Smooth muscle cell (in vitro differentiated cells): ENCODE data around the gene RORC. TPM values are rescaled to one million over a fixed set of nuclear protein-coding genes. Genes with fewer than 3 reads are reported as not detected.
A peak's percentile ranks its signal among the peaks of the same experiment; 100 is the strongest.
"Not testable (repeated sequence)": the region's sequence is repeated elsewhere in the genome, so short reads cannot be mapped to it uniquely, and the experiment has no call there.

Experiments
- DNase-seq: peaks from one replicate; lab custom pipeline; 2025; ENCODE audit not compliant: unreplicated experiment; lab: John Stamatoyannopoulos, UW
- H2AFZ ChIP-seq: fragments of 200-600 bp; sonication (generic); 2 replicates; pipeline ENCODE4 v1.6.0; 2016; ENCODE audit warnings: antibody characterized with exemption, low read depth, mild to moderate bottlenecking
- H3F3A ChIP-seq: fragments of 200-600 bp; sonication (generic); 2 replicates; pipeline ENCODE4 v1.6.0; 2017; ENCODE audit warnings: antibody characterized with exemption, low read depth
- H3K27ac ChIP-seq: fragments of 200-600 bp; sonication (generic); 2 replicates; pipeline ENCODE4 v1.5.1; 2016; ENCODE audit warnings: low read depth, mild to moderate bottlenecking
- H3K27me3 ChIP-seq: fragments of 200-600 bp; sonication (generic); 2 replicates; pipeline ENCODE4 v1.6.1; 2016; ENCODE audit warnings: low read depth, mild to moderate bottlenecking
- H3K36me3 ChIP-seq: fragments of 200-600 bp; sonication (generic); 2 replicates; pipeline ENCODE4 v1.5.1; 2016; ENCODE audit warnings: low read depth
- H3K4me1 ChIP-seq: fragments of 200-600 bp; sonication (generic); 2 replicates; pipeline ENCODE4 v1.5.1; 2016; ENCODE audit warnings: low read depth
- H3K4me2 ChIP-seq: fragments of 200-600 bp; sonication (generic); 2 replicates; pipeline ENCODE4 v1.6.0; 2016; ENCODE audit warnings: mild to moderate bottlenecking
- H3K4me3 ChIP-seq: fragments of 200-600 bp; sonication (generic); 2 replicates; pipeline ENCODE4 v1.5.1; 2016; ENCODE audit warnings: mild to moderate bottlenecking
- H3K79me2 ChIP-seq: fragments of 200-600 bp; sonication (generic); 2 replicates; pipeline ENCODE4 v1.6.0; 2016; ENCODE audit warnings: low read depth, mild to moderate bottlenecking
- H3K9ac ChIP-seq: fragments of 200-600 bp; sonication (generic); 2 replicates; pipeline ENCODE4 v1.6.0; 2016; ENCODE audit warnings: low read depth
- H3K9me3 ChIP-seq: fragments of 200-600 bp; sonication (generic); replicated peaks from 2 replicates; pipeline ENCODE4 v1.5.1; 2016; ENCODE audit warnings: low read depth
- H4K20me1 ChIP-seq: fragments of 200-600 bp; sonication (generic); 2 replicates; pipeline ENCODE4 v1.6.0; 2016; ENCODE audit warnings: low read depth
- CTCF ChIP-seq: fragments of 200-600 bp; sonication (generic); IDR thresholded peaks from 2 replicates; pipeline ENCODE4 v1.5.1; 2017; ENCODE audit warnings: borderline replicate concordance, mild to moderate bottlenecking, antibody characterized with exemption; ENCODE audit not compliant: insufficient read depth, poor library complexity, severe bottlenecking
- WGBS: methylation state at CpG from one replicate; pipeline ENCODE4 v1.1.7; 2016; ENCODE audit warnings: low lambda C conversion rate; 5-methylcytosine and 5-hydroxymethylcytosine counted together
- polyA plus RNA-seq: library from polyadenylated mRNA; unstranded; fragments of >200 nt; fragmentation: Nextera tagmentation; extraction: Ambion mirVana; gene quantifications from 2 replicates; pipeline ENCODE4 v1.2.1, GENCODE V29; 2016
- total RNA-seq: library from RNA; depleted of rRNA; stranded (reverse); fragments of >200 nt; gene quantifications from 2 replicates; pipeline ENCODE4 v1.2.3, GENCODE V29; 2014

Gene RORC
- total and polyA plus RNA-seq, 2 experiments from 2014 or later = not detected

DNA sequence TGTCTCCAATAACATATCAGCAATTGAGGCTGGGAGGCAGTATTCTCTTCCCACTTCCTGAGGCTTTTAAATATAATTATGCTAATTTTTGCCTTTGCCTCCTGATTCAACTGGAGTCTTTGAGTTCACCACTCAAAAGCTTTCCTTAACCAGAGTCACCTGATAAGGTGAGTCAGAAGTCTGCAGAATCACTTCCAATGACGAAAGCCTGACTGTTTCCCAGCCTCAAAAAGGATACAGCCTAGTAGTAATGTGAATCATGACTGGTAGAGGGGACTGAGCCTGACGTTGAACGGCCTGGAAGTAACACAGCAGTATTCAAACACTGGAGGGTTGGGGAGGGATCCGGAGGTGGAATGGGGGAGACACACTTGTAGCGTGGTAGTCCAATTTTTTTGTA, 57.9 kb downstream of the RORC start:
- peak overlapping the region; percentile 20 for H3K9ac ChIP-seq
- TF ChIP-seq CTCF = no peak
- no peaks in the 10 kb centered on the region for H4K20me1 ChIP-seq
- no peaks in the 10 kb centered on the region for H3K9me3 ChIP-seq
- DNase-seq = no peak
- H3K36me3 ChIP-seq = no peaks in the 10 kb centered on the region
- H3K4me1 ChIP-seq = no peaks in the 10 kb centered on the region
- 70% methylated on average over 5 of the region's 5 CpGs for WGBS
- no peaks in the 10 kb centered on the region for H3K79me2 ChIP-seq
- no peaks in the 10 kb centered on the region for H3F3A ChIP-seq
- H3K4me2 ChIP-seq = no peak overlapping the region
- H3K27me3 ChIP-seq = no peaks in the 10 kb centered on the region
- H3K27ac ChIP-seq = peak overlapping the region; percentile 85
- H3K4me3 ChIP-seq = no peak overlapping the region
- no peak overlapping the region for H2AFZ ChIP-seq

GRCh38 chr1:151769270-151769669, 62.3 kb downstream of the RORC start:
- not testable (repeated sequence) for H4K20me1 ChIP-seq, H3K79me2 ChIP-seq, H3K9me3 ChIP-seq, H3K27ac ChIP-seq, H3K27me3 ChIP-seq, H2AFZ ChIP-seq, DNase-seq, H3K4me2 ChIP-seq, H3K9ac ChIP-seq, H3K4me3 ChIP-seq, H3F3A ChIP-seq, H3K36me3 ChIP-seq, H3K4me1 ChIP-seq
- 94% methylated on average over 17 of the region's 34 CpGs for WGBS

DNA sequence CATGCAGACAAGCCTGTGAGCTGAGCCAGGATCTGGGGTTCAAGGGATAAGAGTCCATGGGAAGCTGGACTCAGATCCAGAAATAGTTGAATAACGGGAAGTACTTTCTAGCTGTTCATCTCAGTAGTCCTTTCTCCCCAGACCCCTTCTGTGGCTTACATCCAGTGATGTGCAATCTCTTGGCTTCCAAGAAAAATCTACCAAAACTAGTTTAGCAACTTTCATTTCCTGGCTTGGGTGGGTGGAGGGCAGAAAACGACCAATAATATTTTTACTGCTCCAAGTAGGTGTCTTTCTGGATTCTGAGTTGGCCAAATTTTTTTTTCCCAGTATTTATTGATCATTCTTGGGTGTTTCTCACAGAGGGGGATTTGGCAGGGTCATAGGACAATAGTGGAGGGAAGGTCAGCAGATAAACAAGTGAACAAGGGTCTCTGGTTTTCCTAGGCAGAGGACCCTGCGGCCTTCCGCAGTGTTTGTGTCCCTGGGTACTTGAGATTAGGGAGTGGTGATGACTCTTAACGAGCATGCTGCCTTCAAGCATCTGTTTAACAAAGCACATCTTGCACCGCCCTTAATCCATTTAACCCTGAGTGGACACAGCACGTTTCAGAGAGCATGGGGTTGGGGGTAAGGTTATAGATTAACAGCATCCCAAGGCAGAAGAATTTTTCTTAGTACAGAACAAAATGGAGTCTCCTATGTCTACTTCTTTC, 63.1 kb downstream of the RORC start:
- not testable (repeated sequence) for H3K27me3 ChIP-seq, H3K4me3 ChIP-seq, H3F3A ChIP-seq, H3K4me1 ChIP-seq, H4K20me1 ChIP-seq, H3K27ac ChIP-seq, H3K4me2 ChIP-seq, H2AFZ ChIP-seq, H3K79me2 ChIP-seq, DNase-seq, H3K9me3 ChIP-seq, H3K36me3 ChIP-seq, H3K9ac ChIP-seq
- 60% methylated on average over 3 of the region's 7 CpGs for WGBS

GRCh38 chr1:151763990-151764389, 67.6 kb downstream of the RORC start:
- 83% methylated on average over 10 of the region's 10 CpGs for WGBS
- Histone ChIP-seq H3K27me3 (no peaks in the 10 kb centered on the region), H3K27ac (peak overlapping the region; percentile 57), H3F3A (no peaks in the 10 kb centered on the region), H2AFZ (peak overlapping the region; percentile 83), H3K9ac (peak overlapping the region; percentile 89), H3K79me2 (no peaks in the 10 kb centered on the region), H3K4me2 (peak overlapping the region; percentile 86), H3K9me3 (no peaks in the 10 kb centered on the region), H3K4me1 (peaks cover 7% of the 10 kb centered on the region), H4K20me1 (no peaks in the 10 kb centered on the region), H3K36me3 (peaks cover 10% of the 10 kb centered on the region), H3K4me3 (peak overlapping the region; percentile 85)
- no peak for TF ChIP-seq CTCF
- DNase-seq = no peak
